ENCODE data around the gene CRYGN.

CRYGN gene

DNA sequence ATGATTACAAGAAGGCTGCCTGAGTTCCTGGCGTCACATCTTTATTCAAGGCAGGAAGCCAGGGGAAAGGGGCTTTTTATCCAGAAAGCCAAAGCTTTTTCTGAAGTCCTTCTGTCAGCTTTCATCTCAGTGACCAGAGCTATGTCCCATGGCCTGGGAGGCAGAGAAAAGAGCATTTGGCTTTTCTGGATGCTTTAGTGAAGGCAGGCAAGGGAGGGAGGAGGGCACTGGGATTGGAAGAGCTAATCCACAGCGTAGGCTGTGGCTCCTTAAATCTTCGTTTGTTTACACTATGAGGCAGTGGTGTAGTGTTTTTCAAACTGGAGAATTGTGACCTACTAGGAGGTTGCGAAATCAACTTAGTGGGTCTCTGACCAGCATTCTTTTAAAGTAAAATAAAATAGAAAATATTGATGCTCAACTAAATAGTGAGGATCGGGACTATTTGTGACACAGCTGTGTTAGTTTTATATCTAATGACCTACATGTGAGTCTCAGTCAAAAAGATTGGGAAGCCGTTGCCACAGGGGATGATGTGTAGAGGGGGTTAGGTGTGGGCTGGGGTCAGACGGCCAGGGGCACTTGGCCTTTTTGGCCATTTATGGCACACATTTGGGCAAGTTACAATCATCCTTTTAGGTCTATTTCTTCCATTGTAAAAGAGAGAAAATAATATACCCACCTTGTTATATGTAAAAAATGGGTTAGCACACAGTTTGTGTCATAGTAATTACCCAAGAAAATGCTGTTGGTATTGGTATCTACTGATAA, 14.1 kb downstream of the CRYGN start:
- no peak for DNase-seq

DNA sequence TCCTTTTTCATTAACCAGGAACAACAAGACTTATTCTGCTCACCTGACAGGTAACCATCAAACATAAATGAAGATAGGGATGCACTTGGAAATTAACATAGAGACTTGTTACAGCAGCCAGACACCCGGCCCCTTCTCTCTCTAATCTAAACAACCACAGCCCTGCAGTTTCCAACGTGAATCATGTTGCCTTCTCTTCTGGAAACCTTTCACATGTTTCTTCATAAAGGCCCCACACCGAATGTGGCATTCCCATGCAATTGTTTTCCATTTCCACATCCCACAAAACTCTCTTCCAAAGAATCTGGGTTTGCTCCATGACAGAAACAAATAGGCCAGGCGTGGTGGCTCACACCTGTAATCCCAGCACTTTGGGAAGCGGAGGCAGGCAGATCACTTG, 15.1 kb downstream of the CRYGN start:
- no peak for DNase-seq

- no peak for DNase-seq
Measured at GRCh38 chr7:151423936-151424335, 16.0 kb downstream of the CRYGN start.

GRCh38 chr7:151423226-151423625, 16.7 kb downstream of the CRYGN start:
- no peak for DNase-seq

- no peak for DNase-seq
Measured at GRCh38 chr7:151422212-151422611, 17.7 kb downstream of the CRYGN start.

- DNase-seq, result no peak
Measured at GRCh38 chr7:151420144-151420543, 19.8 kb downstream of the CRYGN start.

GRCh38 chr7:151416941-151417315, 23.0 kb downstream of the CRYGN start:
- no peak for DNase-seq

DNA sequence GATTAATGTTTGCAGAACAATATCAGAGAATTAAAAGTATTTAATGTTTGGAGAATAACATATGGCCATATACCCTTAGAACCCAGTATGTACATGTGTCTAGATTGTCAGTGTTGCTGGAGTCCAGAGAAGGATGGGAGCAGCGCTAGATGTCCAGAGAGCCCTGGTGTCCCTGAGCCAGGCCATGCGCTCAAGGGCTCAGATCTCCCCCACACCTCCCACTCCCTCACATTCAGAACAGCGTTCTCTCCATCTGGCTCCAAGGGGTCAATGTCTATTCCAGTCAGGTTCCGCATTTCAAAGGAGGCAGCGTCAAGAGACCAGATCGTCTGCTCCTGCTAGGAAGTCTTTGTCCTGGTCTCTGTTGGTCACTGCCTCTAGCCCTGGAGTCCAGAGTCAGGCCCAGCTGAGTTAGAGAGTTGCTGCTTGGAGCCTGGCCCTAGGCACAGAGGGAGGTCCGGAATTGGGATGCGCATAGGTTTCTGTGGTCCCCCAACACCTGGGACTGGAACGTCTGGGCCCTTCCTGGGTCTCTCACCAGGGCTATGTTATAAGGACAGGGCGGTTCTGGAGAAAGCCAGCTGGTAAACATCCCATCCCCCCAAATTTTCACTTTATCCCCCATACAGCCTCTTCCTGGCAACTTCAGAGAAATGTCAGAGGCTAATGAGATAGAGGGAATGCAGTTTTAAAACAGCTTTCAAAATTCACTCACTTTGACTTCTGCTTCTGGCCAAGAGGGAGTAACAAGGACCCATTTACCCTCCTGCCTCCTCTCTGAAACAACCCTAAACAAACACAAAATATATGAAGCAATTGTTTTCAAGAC, 23.6 kb downstream of the CRYGN start:
- no peak for DNase-seq

DNA sequence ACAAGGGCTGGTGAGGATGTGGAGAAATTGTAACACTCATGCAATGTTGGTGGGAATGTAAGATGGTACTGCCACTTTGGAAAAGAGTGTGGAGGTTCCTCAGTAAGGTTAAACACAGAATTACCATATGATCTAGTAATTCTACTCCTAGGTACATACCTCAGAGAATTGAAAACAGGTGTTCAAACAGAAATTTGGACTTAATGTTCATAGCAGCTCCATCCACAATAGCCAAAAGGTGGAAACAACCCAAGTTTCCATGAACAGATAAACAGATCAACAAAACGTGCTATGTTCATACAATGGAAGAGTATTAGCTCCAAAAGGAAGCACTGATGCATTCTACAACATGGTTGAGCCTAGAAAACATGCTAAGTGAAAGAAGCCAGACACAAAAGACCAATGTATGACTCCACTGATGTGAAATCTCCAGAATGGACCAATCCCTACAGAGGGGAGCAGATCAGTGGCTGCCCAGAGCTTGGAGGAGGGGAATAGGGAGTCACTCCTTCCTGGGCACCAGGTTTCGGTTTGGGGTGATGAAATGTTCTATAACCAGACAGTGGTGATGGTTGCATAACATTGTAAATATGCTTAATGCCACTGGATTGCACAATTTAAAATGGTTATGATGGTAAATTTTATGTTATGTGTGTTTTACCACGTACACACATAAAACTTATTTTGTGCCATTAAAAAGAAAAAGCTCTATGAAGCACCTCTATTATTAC, 24.4 kb downstream of the CRYGN start:
- no peak for DNase-seq

- no peak for DNase-seq
Measured at GRCh38 chr7:151413241-151413640, 26.7 kb downstream of the CRYGN start.

GRCh38 chr7:151412318-151412717, 27.6 kb downstream of the CRYGN start:
- DNase-seq, result no peak

DNA sequence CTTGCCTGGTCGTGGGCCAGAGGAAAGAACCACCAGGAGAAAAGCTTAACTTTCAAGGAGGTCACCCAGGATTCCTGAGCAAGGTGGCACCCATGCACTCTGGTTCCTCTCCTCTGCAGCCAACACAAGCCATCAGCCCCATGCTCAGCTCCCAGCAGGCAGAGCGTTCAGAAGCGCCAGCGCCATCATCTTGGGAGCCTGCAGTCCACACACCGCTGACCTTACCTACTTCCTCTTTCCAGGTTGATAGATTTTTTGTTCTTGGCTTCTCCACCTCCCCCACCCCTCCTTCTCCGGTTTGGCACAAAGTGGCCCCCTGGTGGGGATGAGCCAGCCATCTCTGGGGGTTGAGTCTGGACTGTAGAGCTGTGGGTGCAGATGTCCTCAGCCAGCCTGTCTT, 28.4 kb downstream of the CRYGN start:
- peak; percentile 68 to 78 for DNase-seq

DNA sequence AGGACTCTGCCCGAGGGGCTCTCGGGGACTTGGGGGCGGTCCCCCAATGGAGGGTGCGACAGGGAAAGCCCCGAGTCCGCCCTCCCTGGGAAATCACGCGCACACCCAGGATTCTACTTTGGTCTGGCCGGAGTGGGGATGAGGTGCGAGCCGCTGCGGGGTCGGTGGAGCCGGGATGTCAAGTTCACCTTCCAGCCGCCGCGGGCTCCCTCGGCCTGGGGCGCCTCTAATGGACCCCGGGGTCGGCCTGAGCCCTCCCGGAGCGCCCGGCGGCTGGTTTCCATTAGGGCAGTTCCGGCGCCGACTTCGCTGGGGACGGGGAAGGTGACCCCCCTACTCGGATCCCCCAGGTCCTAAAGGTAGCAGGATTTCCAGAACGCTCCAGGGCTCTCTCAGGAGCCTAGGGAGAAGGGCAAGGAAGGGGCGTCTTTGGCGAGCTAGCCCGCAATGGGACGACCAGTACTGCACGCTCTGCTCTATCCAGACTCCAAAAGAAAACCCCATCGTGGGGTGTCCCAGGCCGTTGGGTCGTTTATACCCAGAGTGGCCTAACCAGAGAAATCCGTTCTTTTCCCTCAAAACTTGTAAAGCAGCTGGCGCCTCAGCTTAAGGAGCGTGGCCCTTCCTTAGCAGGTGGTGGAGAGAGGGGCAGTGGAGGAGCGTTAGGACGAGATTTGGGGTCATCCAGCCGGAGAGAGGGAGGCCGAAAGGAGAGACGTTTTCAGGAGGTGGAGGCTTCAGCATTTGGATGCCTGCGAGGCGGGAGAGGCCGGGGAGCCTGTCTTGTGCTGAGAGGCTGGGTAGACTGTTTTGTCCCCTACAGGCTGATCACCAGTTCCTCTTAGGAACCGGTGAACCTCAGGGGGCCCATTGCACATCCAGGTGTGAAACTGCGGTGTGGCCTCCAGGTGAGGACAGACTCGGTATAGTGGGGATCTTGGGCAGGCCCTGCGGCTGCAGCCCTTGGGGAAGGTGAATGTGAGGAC, 29.2 kb downstream of the CRYGN start:
- no peak for DNase-seq

DNA sequence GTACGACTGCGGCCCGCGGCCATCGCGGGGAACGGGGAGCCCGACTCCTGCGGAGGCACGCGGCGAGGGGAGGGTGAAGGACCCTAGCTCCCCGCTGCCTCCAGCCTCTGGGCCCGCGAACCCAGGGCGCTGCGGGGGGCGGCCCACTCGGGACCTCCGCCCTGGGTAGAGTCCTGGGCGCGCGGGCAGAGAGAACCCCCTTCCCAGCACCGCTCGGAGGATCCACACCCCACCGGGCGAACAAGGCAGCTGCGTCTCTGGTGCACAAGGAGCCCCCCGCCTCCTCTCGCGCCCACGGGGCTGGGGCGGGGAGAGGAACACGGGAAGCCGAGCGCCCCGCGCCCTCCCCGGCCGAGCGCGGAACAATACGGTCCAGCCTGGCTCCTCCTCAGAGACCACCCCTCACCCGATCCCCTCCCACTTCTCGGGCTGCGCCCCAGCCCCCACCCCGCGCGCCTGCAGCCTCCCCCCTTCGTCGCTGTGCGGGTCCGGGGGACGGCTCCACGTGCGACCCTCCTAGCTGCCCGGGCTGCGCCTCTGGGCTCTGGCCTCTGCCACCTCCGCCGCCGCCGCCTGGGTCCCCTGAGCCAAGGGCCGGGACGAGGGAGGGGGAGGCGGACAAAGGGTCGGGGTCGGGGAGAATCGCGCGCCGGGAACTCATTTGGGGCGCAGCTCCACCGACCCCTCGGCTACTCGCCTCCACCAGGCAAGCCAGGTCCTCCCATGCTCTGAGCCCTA, 30.1 kb downstream of the CRYGN start, which contains the start of gene WDR86:
WDR86 (minus strand) TSS at position 372 of the 738 bp plus-strand sequence. CDS start 449 bp downstream, outside the sequence.
- no peak for DNase-seq

DNA sequence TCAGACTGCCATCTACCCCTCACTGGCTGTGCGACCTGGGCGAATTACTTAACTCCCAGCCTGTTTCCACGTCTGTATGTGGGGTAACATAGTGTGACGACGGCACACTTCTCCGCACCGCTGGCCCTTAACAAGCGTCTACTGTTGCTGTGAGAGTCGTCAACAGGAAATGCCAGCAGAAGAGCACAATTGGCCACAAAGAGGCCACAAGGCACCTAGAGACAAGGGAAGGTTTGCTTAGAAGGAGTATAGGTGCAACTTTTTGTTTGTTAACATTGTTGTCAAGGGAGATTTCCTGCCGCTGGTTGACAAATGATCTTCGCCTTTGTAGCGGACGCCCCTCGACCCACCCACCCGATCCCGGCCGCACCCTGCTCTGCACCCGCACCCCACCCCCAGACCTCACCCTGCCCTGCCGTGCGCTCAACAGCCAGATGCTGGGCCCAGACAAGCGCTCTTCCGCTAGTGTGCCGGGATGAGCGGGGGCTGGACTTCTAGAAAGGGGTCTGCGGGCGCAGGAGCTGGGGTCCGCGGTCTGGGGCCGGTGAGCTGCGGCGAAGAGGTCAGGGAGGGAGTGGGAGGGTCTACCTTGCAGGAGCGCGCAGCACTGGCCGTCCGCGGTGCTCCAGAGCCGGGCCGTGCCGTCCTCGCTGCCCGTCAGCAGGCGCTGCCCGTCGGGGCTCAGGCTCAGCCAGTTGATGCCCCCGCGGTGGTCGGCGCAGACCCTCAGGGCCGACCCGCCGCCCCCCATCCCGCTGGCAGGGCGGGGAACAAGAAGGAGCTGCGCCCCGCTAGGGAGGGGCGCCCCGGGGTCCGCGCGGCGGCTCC, 30.9 kb downstream of the CRYGN start:
- DNase-seq, result no peak

DNA sequence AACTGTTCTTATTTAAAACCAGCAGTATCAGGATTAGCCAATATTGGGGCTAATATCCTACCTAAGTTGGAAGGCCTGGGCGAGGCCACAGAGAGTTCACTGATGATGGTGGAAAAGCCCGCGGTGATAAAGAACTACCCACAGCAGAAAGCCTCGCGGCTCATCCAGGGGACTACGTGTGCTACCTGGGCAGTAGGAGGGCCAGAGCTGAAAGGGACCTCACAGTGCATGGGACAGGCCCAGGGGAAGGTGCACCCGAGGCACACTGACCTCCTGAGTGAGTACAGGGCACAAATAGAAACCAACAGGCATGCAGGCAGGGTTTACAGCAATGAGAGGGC, 31.5 kb downstream of the CRYGN start:
- DNase-seq, result no peak

DNA sequence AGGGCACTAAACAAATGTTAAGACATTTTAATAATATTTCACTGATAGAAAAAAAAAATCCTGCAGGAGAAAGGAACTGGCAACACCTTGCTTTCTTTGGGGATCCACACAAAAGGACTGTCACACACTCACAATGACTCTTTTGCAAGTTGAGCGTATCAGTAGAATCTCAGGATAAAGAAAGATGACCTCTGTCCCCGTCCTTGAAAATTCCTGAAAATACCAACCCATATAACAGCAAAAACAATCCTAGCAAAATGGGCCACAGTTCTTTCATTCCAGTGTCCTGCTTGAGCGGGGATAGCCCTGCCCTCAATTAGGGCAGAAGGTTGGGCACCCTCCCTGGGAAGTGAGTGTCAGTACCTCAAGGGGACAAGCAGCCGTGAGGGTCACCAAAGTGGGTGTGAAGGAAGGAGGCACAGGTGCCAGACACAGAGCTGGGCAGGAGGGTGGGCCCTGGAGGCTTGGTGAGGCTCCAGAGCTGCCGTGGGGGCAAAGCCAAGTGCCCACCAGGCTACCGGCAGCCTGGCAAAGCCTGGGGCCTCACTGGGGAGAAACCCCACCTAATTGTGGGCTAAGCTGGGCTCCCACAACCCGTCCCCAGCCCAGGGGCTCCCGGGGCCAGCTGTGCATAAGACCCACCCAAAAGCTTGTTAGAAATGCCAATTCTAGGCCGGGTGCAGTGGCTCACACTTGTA, 32.9 kb downstream of the CRYGN start:
- DNase-seq, result no peak

- no peak for DNase-seq
Measured at GRCh38 chr7:151406051-151406875, 33.7 kb downstream of the CRYGN start.

DNA sequence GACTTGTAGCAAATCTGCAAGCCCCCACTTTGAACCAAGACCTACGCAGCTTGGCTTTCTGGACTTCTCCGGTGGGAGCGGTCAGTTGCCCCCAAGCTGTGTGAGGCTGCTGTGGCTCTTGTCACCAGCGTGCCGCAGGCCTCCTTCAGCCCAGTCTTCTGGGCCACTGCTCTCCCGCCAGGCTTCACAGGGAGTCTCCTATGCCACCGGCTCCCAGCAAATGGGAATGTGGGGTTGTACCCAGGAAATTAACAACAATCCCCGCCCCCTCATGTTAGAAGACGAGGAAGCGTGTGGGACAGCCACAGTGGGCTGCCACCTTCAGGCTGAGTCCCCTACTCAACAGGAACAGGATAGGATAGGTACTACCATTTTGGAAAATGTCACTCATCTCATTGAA, 34.4 kb downstream of the CRYGN start:
- no peak for DNase-seq
